Ecto neural progenitor cell (in vitro differentiated cells): ENCODE measurements around the gene TMEM185A.
"Not testable (repeated sequence)": the region's sequence is repeated elsewhere in the genome, so short reads cannot be mapped to it uniquely, and the experiment has no call there.

ENCODE experiments used
- DNase-seq: peaks from one replicate; pipeline ENCODE4 v3.0.0-alpha.2; 2018; ENCODE audit warnings: low spot score

The TMEM185A gene

DNA sequence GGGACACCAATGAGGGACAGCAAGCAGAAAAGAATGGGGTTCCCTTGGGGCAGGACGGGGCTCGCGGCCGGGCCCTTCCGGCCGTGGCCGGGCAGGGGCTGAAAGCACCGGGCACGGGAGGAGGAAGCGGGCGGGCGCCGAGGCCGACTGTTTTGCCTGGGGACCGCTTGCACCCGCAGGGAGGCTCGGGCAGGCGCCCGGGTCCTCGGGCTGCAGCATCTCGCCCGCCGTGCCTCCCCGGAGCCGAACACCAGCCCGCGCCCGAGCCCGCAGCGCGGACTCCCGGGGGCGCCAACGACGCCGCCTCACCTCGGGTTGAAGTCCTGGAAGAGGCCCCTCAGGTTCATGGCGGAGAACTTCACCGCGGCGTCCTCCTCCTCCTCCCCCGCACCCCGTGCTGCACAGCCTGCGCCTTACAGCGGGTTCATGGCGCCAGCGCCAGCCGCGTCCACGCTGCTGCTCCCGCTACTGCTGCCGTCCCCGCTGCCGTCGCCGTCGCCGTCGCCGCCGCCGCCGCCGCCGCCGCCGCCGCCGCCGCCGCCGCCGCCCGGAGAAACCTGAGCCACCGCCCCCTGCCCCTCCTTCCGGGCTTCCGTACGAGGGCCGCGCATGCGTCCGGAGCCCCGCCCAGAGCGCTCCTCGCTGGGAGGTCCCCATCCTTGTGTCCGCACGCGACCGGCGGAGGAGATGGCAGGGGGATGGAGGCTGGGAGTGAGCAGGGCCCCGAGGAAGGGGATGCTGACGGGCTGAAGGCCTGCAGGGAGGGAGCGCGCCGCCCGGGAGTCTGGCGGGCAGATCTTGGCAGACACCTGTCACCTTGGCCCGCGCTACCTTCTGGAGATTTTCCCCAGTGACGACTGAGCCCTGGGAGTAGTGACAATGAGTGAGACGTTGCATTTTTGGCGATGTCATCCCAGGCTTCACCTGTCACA, at the start of gene TMEM185A:
Gene TMEM185A (minus strand): TSS at position 559 of the 932 bp plus-strand sequence. CDS start 212 bp downstream, at position 347.
- peak; percentile 84 for DNase-seq

DNA sequence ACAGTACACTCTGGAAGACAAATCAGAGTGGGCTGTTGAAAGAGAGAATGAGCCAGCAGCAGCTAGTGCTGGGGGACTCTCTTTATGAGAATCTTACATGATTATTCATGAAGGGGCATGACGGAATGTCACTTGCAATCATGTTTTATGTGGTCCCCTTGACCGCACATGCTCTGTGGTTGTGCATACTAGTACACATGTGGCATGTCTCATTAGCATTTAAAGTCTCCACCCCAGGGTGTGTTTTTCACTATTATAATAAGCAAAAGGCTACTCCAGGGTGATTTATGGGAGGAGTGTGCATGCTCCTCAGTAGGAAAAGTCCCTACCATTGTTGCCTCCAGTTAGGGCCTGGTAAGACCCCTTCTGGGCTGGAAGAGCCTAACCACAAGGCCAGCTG, 49.6 kb upstream of the TMEM185A start:
- DNase-seq: no peak

DNA sequence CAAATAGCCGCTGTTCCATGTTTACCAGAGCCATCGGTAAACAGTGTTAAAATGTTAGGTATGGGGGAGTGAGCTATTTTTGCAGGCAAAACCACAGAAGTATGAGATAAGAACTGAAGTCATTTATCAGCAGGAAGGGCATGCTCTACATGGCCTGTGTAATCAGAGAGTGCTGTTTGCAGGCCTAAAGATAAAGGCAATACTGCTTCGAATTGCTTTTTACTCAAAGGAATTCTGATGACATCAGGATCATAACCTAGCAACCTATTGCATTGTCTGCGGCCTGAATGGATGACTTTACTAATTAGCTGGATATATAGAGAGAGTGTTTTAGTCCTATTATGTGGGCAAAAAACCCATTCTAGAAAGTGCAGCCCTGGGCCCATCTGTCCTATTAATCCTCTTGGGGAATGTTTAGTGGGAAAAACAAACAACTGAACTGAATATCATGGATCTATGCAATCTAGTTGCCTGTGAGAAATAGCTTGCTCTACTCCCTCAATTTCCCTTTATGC, 47.6 kb upstream of the TMEM185A start:
- DNase-seq: not testable (repeated sequence)

DNA sequence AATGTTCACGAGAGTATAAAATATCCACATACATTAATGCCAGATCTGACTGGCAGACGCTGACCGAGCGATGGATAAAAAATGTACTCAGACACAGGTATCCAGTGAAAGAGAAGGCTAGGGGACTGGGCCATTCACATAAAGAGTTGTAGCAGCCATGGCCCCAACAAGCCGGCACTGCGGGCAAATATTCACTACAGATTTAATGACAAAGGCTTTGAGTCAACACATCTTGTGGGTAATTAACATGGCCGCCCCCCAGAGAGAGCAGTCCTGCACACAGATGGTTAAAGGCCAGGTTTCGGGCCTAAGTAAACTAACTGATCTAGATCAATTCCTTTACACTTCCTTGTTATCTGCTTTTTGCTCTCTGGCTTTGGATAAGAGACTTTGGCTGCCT, 44.0 kb upstream of the TMEM185A start:
- not testable (repeated sequence) for DNase-seq

DNA sequence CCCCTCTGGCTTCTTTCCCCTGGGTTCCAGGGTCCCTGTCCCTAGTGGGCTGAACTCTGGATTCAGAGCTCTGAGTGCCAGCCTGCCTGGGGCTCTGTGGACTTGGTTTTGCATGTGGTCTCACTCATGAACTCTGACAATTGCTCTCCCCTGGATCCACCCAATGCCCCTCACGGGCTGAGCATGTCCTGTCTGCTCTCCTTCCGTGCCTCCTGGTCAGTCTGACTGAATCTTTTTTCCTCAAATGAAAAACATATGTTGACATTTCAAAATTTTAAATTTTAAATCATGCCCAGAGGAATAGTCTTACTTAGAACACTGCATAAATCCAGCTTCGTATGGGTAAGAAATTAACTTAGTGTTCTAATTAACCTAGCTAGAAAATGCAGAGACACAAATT, 43.5 kb upstream of the TMEM185A start:
- DNase-seq: not testable (repeated sequence)

DNA sequence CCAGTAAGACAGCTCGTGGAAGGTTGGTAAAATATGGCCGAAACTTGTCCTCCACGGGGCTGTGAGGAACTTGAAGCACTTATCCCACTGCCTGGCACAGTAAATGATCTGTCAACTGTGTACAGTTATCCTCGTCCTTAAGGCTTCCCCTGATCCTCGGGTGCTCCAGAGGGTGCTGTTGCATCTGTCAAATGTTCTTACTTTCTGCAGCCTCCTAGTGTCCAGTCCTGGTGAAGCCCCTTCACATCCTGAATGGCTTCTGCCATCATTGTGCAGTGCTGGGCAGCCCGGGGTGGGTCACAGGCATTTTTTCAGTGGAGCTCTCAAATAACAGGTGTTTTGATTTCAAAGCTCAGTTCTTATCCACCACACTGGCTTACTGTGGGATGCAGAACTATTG, 29.0 kb upstream of the TMEM185A start:
- DNase-seq: not testable (repeated sequence)

DNA sequence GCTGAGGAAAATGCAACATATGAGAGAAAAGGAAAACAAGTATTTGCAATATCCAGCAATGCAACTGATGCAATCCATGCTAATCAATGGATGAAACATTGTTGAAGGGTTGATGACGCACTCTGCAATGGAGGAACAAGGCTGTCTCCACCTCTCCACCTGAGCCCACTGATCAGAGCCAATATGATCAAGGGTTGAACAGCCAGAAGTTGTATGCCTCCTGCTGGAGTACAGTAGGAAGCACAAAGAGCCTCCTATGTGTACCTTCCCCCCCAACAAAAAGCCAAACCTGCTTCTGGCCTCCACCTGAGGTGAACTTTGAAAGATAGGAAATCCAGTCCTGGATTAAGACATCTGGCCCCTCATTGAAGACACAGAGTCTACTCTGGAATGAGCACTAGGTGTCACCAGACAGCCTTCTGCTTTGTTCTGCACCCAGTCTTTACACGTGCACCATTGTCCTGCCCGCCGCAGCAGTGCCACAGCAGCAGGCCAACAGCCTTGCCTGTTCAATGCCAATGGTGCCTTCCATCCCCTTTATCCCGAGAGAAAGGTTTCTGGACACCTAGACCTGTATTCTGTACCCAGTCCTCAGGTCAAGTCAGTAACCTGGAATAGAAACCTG, 24.8 kb upstream of the TMEM185A start:
- DNase-seq: not testable (repeated sequence)

DNA sequence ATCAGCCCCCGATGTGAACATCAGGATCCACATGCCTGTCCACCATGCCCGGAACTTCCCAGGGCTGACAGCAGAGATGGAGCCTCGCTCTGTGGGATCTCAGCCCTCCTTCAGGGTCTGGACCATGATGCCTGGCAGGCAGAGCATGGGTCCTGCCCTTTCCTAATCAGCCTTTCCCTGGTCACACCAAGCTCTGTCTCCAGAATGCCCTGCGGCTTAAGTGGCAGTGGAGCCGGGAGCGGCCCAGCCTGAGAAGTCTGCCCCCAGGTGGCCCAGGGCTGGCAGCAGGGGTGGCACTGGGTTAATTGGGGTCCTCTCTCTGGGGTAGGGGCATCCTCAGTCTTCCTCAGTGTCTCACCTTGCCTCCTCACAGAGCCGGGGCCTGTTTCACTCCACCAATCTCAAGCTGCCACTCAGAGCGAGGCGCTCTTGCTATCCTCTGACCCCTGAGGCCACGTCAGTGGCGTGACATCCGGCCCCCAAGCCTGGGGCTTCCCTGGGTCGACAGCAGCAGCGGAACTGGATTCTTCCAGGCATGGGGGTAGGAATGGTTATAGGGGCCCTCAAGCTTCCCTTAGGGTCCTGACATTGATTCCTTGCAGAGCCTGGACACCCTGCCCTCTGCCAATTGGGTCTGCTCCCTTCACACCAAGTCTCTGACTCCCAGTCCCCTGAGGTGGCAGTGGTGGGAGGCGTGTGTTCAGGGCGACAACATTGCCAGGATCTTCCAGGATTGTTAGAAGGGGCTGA, 20.8 kb upstream of the TMEM185A start:
- DNase-seq: peak; percentile 28

DNA sequence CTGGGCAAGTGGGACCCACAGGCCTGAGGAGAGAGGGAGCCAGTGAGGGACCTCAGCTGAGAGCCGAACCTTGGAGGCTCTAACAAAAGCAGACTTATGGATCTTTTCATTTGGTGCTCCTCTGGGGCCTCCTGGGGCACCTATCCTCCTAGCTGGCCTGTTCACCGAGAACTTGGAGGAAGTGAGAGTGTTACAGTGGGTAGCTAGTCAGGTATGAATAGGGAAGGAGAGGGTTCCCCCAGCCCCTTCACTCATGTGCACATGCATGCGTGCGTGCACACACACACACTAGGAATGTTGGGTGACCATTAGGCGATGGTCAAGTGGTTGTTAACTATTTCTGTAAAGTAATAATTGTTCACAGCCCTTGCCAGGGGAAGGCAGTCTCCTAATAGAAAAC, 18.6 kb upstream of the TMEM185A start:
- no peak for DNase-seq

DNA sequence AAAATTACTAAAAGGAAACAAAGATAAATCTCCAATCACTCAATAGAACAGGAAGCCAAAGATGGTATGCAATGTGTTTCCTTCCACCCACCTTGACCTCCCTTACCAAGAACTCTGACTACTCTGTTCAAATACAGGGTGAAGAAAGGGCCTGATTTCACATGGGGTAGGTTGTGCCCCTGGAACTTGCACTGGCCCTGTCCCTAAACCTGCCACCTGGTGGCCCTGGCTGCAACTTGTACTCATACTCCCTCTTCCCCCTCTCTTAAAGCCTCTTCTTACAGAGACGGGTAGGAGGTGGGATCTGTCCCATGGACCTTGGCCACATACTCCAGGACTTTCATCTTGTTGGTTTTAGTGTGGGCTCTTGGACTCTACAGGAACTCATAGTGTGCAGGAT, 17.3 kb upstream of the TMEM185A start:
- DNase-seq: no peak

DNA sequence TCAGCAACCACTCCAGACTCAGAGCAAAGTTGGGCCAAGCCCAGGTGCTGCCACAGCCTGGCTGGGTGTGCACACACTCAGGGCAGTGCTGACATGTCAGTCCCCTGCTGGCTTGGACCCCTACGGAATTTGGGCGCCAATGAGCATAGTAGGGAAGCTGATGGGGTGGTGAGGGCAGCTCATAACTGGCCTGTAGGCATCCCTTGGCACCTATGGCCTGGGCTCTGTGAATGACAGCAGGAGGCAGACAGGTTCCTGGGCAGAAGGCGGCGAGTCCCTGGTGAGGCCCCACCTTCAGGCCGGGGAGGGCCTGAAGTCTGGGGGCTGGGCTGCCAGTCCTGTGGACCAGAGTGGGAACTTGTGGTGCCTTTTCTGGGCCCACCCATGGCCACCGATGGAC, 15.9 kb upstream of the TMEM185A start:
- DNase-seq: no peak

DNA sequence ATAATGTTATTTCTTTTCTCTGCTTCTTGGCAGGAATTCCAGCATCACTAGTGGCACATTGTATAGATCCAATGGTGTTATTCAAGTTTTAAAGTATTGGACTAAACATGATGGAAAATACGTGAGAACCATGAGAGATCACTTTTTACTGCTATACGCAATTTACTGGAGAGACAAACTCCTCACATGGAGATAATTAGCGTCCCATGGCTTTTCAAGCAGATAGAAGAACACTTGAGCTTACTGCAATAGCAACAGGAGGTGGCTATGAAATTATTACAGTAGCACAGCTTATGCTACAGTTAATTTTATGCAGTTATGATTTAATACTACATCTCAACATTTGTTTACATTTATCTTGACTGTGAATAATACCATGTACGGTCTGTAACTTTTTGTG, 11.9 kb upstream of the TMEM185A start:
- DNase-seq: no peak

DNA sequence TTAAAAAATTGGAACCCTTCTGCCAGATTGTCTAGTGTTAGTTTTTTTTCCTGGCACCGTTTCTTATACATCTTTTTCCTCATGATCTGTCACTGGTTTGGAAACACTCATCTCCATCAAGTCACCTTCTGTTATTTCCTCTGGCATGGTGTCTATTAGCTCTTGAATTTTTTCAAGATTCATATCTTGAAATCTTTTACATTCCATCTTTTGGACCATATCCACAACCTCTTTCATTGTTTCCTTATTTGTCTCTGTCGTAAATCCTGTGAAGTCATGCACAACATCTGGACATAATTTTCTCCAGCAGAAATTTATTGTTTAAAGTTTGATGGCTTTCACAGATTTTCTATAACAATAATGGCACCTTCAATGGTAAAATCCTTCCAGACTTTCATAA, 10.2 kb upstream of the TMEM185A start:
- no peak for DNase-seq

DNA sequence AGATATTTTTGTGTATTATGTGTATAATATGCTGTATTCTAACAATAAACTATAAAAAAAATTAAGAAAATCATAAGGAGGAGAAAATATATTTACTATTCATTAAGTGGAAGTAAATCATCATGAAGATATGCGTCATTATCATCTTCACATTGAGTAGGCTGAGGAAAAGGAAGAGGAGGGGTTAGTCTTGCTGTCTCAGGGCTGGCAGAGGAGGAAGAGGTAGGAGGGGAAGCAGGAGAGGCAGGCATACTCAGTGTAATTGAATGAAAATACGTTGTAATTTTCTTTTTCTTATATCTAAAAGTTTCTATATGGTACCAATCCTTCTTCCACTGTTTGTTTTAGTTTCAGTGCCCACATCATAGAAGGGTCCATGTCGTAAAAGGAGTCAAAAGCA, 9.8 kb upstream of the TMEM185A start:
- no peak for DNase-seq

DNA sequence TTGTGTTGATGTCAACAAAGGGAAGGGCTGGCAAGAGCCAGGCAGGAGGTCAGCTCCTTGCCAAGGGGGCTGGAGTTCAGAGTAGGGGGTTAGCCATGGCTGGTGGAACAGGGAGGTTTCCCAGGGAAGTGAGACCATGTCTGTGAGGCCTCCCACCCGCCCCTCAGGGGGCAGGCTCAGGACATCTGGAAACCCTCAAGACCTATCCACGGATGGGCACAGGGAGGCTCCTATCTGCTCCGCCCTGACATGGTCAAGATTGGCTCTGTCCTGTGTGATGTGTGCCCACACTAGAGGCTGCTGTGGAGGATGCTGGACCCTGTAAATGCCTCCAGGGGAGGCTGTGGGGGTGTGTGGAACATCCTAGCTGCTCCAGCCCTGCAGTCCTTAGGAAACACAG, 8.0 kb upstream of the TMEM185A start:
- DNase-seq: no peak

DNA sequence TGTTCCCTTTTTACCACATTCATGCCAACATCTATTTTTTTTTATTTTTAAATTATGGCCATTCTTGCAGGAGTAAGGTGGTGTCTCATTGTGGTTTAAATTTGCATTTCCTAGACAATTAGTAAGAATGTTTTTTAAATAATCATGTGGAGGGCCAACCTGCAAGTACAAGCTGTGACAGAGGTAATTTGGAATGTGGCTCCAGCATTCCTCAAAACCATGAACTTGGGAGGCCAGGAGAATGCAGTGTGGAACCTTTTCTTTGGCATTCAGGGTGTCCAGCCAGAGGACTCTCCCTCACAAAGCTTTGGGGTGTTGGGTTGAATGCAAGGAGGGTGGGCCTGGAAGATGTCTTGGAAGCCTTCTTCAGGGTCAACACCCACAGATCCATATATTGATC, 7.3 kb upstream of the TMEM185A start:
- no peak for DNase-seq

DNA sequence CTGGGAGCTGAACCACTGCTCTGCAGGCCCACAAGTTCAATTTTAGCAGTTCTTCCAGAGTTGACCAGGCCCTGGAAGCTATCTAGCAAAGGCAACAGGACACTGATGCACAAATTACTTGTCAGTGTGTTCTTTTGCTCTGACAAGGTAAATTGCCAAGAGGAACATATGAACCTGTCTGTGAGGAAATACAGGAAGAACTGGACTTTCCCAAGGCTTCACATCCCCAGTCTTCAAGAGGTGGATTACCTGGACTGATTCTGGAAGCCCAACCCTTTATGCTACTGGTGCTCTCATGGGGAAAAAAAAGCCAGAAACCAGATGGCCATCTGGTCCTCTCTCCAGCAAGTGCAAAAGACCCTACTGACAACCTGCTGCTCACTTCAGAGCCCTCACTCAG, 1.9 kb upstream of the TMEM185A start:
- no peak for DNase-seq

DNA sequence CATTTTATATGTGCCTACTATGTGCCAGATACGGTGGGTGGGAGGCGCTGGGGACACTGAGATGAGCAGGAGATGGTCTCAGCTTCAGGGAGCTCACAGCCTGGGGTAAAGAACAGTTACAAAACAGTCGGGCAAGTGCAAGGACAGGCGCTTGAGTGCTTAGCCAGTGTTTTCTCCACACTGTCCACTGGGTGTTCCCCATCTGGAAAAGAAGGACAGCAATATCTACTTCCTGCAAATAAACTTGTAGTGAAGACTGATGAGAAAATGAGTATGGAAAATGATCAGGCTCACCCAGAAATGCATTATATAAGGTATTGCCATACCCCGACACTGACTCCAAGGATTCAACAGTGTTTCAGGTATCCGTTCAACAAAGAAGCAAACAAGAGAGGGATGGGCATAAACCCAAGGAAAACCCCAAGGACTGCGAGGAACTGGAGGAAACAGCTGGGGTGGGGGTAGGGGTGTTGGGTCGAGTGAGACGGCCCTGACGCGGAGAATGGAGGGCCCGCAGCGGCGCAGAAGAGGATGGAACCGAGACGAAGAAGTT, 835 bp downstream of the TMEM185A start:
- DNase-seq: no peak

DNA sequence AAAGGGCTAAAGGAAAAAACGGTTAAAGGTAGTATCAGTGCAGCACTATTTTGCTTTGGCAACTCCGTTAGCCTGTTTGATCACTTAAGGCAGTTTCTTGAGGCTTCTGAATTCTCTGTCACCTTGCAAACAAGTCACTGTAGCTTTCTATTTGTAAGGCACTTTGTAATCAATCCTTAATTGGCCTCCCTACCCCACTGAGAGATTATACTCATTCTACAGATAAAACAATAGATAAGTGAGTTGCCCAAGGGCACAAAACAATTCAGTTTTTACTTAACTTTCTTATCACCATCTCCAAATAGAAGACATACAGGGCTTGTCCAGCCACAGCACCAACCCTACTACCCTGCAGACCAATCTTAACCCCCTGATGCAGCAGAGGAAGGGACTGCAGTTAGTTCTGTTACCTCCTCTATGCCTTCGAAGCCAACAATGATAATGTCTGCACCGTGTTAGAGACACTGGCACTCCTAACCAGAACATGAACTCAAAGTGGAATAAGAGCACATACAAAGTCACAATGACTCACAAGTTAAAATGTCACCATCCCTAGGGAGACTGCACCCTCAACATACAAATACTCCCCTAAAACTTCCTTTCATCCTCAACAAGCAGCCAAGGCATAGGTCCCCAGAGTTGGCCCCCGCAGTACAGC, 1.7 kb downstream of the TMEM185A start:
- no peak for DNase-seq

DNA sequence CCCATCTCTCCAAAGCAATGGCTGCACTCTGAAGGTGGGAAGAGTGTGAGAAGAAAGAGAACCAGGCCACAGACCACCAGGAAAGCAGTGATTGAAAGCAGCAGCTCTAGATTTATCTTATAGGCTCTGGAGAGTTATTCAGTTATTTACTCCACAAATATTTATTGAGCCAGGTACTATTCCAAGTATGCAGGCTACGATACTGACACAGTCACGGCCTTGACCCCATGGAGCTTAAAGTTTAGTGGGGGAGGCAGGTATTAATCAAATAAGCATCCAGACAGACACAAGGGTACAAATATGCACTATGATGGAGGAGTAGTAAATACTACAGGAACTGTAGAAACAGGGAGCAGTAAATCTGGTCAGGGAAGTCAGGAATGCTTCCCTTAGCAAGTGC, 2.8 kb downstream of the TMEM185A start:
- no peak for DNase-seq

DNA sequence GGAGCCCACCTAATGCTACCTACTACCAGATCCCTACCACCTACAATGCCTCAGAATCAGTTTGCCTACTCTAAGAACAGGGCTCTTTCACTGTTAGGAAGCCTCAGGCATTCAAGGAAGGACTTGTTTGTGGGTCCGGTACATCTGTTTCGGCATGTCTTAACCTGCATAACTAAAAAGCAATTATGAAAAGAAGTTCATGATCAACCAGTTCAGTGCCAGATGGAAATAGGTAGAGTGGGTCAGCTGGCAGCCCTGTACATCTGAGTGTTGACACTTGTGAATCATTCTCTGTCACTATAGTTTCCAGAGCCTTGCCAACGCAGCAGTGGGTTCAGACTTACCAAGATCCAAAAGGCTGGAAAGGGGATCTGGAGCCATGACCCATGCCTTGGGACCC, 3.3 kb downstream of the TMEM185A start:
- no peak for DNase-seq

DNA sequence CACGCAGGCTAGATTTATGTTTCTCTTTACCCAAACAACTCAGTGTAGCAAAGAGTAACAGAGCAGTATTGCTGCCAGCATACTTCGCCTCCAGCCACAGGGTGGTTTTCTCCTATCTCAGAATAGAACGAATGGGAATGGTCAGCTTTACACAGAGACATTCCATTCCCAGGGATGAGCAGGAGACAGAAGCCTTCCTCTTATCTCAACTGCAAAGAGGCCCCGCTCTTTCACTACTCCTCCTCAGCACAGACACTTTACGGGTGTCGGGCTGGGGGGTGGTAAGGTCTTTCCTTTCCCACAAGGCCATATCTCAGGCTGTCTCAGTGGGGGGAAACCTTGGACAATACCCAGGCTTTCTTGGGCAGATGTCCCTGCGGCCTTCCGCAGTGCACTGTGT, 4.8 kb downstream of the TMEM185A start:
- DNase-seq: not testable (repeated sequence)
